Rectal smooth muscle tissue (tissue), 1 donor: ENCODE measurements around the gene PRPSAP1.

Source experiments
- H3K27ac ChIP-seq: one replicate; pipeline ENCODE4 v1.7.0; 2013; ENCODE audit warnings: low read depth, low read length, inconsistent platforms
- H3K27me3 ChIP-seq: one replicate; pipeline ENCODE4 v1.7.0; 2013; ENCODE audit warnings: low read length; ENCODE audit not compliant: control insufficient read depth, insufficient read depth
- H3K36me3 ChIP-seq: one replicate; pipeline ENCODE4 v1.7.0; 2013; ENCODE audit warnings: low read length; ENCODE audit not compliant: control insufficient read depth, insufficient read depth
- H3K4me1 ChIP-seq: one replicate; pipeline ENCODE4 v1.7.0; 2013; ENCODE audit warnings: low read length; ENCODE audit not compliant: control insufficient read depth, insufficient read depth
- H3K4me3 ChIP-seq: one replicate; pipeline ENCODE4 v1.7.0; 2013; ENCODE audit warnings: low read length
- H3K9ac ChIP-seq: one replicate; pipeline ENCODE4 v1.7.0; 2013; ENCODE audit warnings: low read length

Gene PRPSAP1

GRCh38 chr17:76353599-76354316 lies at the start of gene PRPSAP1:
PRPSAP1 (minus strand) TSS chr17:76353916; CDS start chr17:76353703, 213 bp downstream.
- H3K4me3 ChIP-seq, result peak within 1 kb of the TSS; percentile 95
- no peaks in the 10 kb centered on the region for H3K27me3 ChIP-seq
- H3K9ac ChIP-seq, result peak within 1 kb of the TSS; percentile 80
- no peaks in the 10 kb centered on the region for H3K36me3 ChIP-seq
- peak within 1 kb of the TSS; percentile 92 for H3K27ac ChIP-seq
- H3K4me1 ChIP-seq, result no peaks in the 10 kb centered on the region

DNA sequence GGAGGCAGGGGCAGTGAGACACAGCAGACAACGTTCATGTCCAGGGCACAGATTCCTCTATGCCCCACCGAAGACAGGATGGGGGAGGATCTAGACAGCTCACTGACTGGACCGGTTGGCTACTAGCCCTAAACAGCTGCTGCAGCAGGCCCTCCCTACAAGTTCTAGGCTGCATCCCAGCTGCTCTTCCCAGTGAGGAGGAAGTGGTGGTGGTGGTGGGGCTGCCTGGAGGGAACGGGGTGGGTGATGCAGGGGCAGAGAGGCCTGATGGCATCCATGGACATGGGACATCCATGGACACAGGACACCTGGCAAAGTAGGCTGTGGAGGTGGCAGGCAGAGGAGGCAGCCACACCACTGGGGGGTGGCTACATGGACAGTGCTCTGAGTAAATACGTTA lies 49.0 kb upstream of the PRPSAP1 start:
- Histone ChIP-seq H3K4me1 (no peaks in the 10 kb centered on the region), H3K9ac (no peak overlapping the region), H3K36me3 (peaks cover 35% of the 10 kb centered on the region), H3K27me3 (no peaks in the 10 kb centered on the region), H3K27ac (no peak overlapping the region), H3K4me3 (no peak overlapping the region)

DNA sequence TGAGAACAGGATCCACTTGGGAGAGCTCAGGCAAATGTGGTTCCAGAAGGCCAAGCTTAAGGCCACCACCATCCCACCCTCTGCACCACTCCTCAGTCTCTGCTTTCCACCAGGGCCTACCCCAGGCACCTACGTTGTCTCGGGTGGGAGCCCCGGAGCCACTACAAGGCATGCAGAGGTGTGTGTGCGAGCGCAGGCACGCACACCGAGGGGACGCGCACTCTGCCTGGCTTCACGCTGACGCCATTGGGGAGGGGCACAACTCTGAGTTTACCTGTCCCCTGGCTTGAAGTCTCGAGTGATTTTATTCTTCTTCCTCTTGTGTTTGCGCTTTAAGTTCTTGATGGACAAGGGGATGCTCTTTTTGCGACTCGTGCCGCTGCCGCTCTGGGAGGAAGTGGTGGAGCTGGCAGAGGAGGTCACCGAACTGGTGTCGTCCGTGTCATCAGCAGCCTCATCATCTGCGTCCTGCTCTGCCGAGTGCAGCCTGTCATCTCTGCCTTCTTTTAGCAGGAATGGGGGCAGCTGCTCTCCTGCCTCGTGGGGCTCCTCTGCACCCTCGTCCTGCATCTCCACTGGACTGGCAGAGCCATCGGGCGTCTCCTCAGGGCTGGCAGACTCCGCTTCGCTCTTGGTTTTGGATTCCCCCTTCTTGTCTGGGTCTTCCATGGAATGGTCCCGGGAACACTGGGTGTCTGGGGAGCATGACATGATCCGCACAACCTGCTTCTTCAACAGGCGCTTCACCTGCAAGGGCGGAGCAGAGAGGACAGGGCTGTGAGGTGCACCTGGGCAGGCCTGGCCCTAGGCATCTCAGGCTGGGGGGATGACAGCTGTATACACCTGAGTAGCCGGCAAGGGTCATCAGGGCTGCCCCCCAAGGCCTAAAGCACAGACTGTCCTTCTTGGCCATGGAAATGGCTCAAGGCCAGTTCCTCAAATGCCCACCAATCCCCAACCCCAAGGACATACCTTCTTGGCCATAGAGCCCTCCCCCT lies 45.8 kb upstream of the PRPSAP1 start:
- Histone ChIP-seq H3K27me3 (no peaks in the 10 kb centered on the region), H3K9ac (no peak overlapping the region), H3K27ac (no peak overlapping the region), H3K4me1 (no peaks in the 10 kb centered on the region), H3K4me3 (no peak overlapping the region), H3K36me3 (peaks cover 46% of the 10 kb centered on the region)

DNA sequence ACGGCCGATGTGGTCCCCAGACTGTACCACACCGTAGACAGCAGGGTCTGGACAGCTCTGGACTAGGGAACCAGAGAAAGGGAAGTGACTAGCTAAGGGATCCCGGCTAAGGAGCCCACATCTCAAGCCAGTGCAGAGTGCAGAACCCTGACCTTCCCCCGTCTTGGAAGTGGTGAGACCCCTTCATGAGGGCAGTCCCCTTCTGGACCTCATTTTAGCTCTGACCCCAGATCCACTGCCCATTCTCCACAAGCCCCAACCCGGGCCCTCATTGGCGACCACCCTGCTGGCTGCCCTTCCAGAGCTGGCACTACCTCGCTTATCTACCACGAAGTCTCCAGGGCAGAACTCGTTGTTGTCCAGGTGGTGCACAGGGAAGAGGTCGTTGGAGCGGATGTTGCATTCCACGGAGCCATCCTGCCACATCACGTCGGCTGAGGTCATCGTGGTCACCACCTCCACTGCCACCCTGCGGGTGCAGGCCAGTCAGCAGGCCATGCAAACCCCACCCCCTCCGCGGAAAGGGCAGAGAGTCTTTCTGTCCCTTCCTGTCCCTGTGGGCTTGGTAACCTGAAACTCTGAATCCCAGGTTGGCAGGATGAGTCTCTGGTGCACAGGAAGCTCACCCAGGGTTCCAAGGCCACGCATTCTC lies 44.9 kb upstream of the PRPSAP1 start:
- Histone ChIP-seq H3K36me3 (peaks cover 42% of the 10 kb centered on the region), H3K4me3 (no peak overlapping the region), H3K9ac (no peak overlapping the region), H3K27ac (no peak overlapping the region), H3K4me1 (no peaks in the 10 kb centered on the region), H3K27me3 (no peaks in the 10 kb centered on the region)

GRCh38 chr17:76397687-76398522 lies 44.2 kb upstream of the PRPSAP1 start:
- Histone ChIP-seq H3K36me3 (peaks cover 42% of the 10 kb centered on the region), H3K4me3 (no peak overlapping the region), H3K27me3 (no peaks in the 10 kb centered on the region), H3K27ac (no peak overlapping the region), H3K9ac (no peak overlapping the region), H3K4me1 (no peaks in the 10 kb centered on the region)

GRCh38 chr17:76397184-76397583 lies 43.5 kb upstream of the PRPSAP1 start:
- no peak overlapping the region for H3K4me3 ChIP-seq
- peaks cover 38% of the 10 kb centered on the region for H3K36me3 ChIP-seq
- H3K27me3 ChIP-seq, result no peaks in the 10 kb centered on the region
- no peak overlapping the region for H3K27ac ChIP-seq
- H3K4me1 ChIP-seq, result no peaks in the 10 kb centered on the region
- no peak overlapping the region for H3K9ac ChIP-seq

GRCh38 chr17:76395980-76396379 lies 42.3 kb upstream of the PRPSAP1 start:
- Histone ChIP-seq H3K27me3 (no peaks in the 10 kb centered on the region), H3K4me1 (no peaks in the 10 kb centered on the region), H3K4me3 (no peak overlapping the region), H3K36me3 (peaks cover 37% of the 10 kb centered on the region), H3K9ac (no peak overlapping the region), H3K27ac (no peak overlapping the region)

DNA sequence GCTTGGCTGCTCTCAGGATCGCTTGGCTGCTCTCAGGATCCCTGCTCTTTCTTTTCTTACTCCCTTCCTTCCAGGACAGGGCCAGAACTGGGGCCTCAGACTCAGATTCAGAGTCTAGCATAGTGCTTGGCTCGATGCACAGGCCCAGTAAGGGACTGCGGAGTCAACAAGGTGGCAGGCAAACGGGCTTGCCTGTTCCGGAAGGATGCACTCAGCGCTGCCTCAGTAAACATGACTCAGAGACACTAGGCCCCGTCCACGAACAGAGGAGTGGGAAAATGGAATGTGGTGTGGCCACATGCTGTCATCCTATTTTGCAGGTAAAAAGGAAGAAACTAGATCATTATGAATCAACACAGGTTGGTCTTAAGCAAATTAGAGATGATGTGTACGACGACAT lies 40.5 kb upstream of the PRPSAP1 start:
- Histone ChIP-seq H3K27ac (no peak overlapping the region), H3K4me3 (no peak overlapping the region), H3K9ac (no peak overlapping the region), H3K4me1 (no peaks in the 10 kb centered on the region), H3K36me3 (peaks cover 31% of the 10 kb centered on the region), H3K27me3 (no peaks in the 10 kb centered on the region)

GRCh38 chr17:76391200-76391715 lies 37.5 kb upstream of the PRPSAP1 start:
- H3K9ac ChIP-seq, result no peak overlapping the region
- H3K36me3 ChIP-seq, result peaks cover 14% of the 10 kb centered on the region
- H3K4me3 ChIP-seq, result no peak overlapping the region
- H3K27ac ChIP-seq, result no peak overlapping the region
- no peaks in the 10 kb centered on the region for H3K27me3 ChIP-seq
- no peaks in the 10 kb centered on the region for H3K4me1 ChIP-seq

DNA sequence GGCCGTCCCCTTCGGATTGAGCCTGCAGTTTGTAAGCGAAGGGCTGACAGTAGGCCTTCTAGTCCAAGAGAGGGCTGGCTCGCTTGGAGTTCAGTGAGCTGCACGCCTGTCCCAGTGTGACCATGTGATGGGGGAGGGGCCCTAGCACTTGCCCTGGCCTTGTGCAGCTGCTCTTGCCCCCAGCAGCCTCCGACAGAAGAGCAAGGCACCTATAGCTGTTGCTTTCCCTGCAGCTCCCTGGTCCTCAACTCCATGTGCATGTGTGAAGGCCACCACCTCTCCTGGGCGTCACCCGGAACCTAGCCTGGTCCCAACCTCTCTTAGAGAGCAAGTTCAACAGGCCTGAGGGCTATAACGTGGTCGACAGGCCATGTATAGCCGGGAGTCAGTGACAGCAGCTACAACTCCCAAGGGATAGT lies 36.3 kb upstream of the PRPSAP1 start:
- H3K9ac ChIP-seq, result no peak overlapping the region
- no peaks in the 10 kb centered on the region for H3K4me1 ChIP-seq
- H3K4me3 ChIP-seq, result no peak overlapping the region
- H3K36me3 ChIP-seq, result peaks cover 6% of the 10 kb centered on the region
- H3K27me3 ChIP-seq, result no peaks in the 10 kb centered on the region
- H3K27ac ChIP-seq, result no peak overlapping the region

DNA sequence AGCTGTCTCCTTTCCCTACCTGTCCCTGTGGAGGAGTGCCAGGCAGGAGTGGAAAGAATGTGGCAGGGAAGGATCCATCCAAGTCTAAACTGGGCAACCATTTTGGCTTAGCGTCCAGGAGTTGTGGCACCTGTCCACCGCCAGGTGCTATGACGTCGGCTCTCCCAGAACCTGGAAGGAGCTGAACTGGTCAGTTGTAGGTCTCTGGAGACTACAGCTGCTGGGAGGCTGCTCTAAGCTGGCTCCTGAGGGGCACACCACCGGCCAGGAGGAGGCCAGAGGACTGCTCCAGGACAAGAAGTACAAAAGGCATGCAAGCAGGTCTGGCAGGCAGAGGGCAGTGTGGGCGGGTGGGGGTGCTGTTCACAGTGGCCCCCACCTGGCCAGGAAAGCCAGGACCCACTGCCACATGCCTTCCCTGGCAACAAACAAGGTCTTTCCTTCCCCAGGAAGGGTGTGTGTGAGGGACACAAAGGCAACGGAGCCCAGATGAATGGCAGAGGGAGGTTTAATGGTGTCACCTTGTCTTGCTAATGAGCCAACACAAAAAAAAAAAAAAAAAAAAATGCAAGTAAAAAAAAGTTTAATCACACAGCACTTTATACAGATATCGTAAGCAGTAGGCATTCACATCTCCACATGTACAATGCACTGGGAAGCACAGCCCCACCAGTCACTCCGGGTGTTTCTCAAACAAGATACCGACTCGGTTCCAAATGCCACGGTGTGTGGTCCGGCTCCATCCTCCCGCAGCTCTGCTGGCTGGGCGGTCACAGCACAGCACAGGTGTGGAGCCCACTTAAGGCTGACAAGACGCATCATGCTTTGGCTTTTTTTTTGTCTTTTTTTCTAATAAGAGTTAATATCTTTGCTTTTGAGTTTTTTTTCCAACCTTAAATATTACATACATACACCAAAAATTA lies 35.5 kb upstream of the PRPSAP1 start:
- no peaks in the 10 kb centered on the region for H3K4me1 ChIP-seq

More for the DNA sequence above, 35.5 kb upstream of the PRPSAP1 start:
- Histone ChIP-seq H3K36me3 (peaks cover 5% of the 10 kb centered on the region), H3K27me3 (no peaks in the 10 kb centered on the region), H3K4me3 (no peak overlapping the region), H3K9ac (no peak overlapping the region), H3K27ac (no peak overlapping the region)
